H1 (cell line): ENCODE data around the gene CHCHD1. TPM values are rescaled to one million over a fixed set of nuclear protein-coding genes. Genes with fewer than 3 reads are reported as not detected.
A peak's percentile ranks its signal among the peaks of the same experiment; 100 is the strongest.

Experiments used
- CBX5 ChIP-seq: fragments of 300-800, 300-1000 bp; sonication (generic); IDR thresholded peaks from 2 replicates; pipeline ENCODE4 v1.7.1; 2016; ENCODE audit warnings: antibody characterized with exemption, low read length, low read depth
- HDAC2 ChIP-seq, 2 experiments: fragments of 300-600 bp in 1 of 2; sonication (generic) in 1 of 2; IDR thresholded peaks; 2 replicates each; pipeline ENCODE4 v1.6.1; 2011 to 2012; ENCODE audit warnings: low read depth in 2 of 2, low read length in 2 of 2, mild to moderate bottlenecking in 2 of 2, moderate library complexity in 2 of 2, borderline replicate concordance in 1 of 2, inconsistent platforms in 1 of 2
- KDM4A ChIP-seq: IDR thresholded peaks from one replicate; pipeline ENCODE4 v1.7.1; 2012; ENCODE audit warnings: low read depth, mild to moderate bottlenecking, moderate library complexity, low read length, inconsistent platforms; ENCODE audit not compliant: severe bottlenecking
- RBBP5 ChIP-seq: IDR thresholded peaks from 2 replicates; pipeline ENCODE4 v1.7.1; 2012; ENCODE audit warnings: low read depth, mild to moderate bottlenecking, inconsistent platforms, low read length, moderate library complexity, borderline replicate concordance
- RNF2 ChIP-seq: fragments of 200-900, 300-1000 bp; sonication (generic); IDR thresholded peaks from 2 replicates; pipeline ENCODE4 v1.7.1; 2016; ENCODE audit warnings: borderline replicate concordance, low read depth, mild to moderate bottlenecking, antibody characterized with exemption, low read length; ENCODE audit not compliant: poor library complexity, severe bottlenecking; ENCODE audit errors: missing control alignments
- SAP30 ChIP-seq: fragments of 300-600 bp; sonication (generic); IDR thresholded peaks from 2 replicates; pipeline ENCODE4 v1.7.1; 2012; ENCODE audit warnings: low read length, moderate library complexity, mild to moderate bottlenecking, inconsistent platforms; ENCODE audit not compliant: insufficient read depth, insufficient replicate concordance
- TBP ChIP-seq: IDR thresholded peaks from 2 replicates; pipeline ENCODE4 v1.6.1; 2011; ENCODE audit warnings: low read depth, low read length, improper control_type of control experiment
- polyA plus RNA-seq, 7 experiments: library from polyadenylated mRNA; depleted of rRNA in 3 of 7; stranded (reverse) in 5 of 7; unstranded in 2 of 7; fragments of >200 nt in 5 of 7; fragments of 200-250 nt in 2 of 7; gene quantifications; 1 replicate in 5 of 7; 2 replicates in 1 of 7; 4 replicates in 1 of 7; pipeline versions ENCODE4 v1.2.1 to v1.2.3, GENCODE V29; 2011 to 2013; ENCODE audit warnings: missing spikeins in 2 of 7, mixed read lengths in 2 of 7
- total RNA-seq: library from RNA; stranded (reverse); fragmentation: NEBNext Ultra II Directional; extraction: Animal tissue kit (Norgen Biotek cat#: 25700); gene quantifications from 2 replicates; pipeline ENCODE4 v1.2.1, GENCODE V29; 2021

CHCHD1 gene
- total and polyA plus RNA-seq, 2 of the 8 experiments (the other 6 are each of a cell fraction or from before 2014, with no cell fraction given): 44.9 to 58.1 TPM

- TF ChIP-seq RBBP5 (no peak), KDM4A (peak; percentile 83), TBP (0 out of 2 replicates have a peak, but pooled peaks have one; percentile 48), RNF2 (no peak), CBX5 (no peak), SAP30 (no peak), HDAC2 (IDR thresholded peaks at IDR 0.05; ENCODE audit: borderline replicate concordance in 1 of 2, low read depth in 2 of 2, low read length in 2 of 2) (0 out of 4 replicates have a peak, but pooled peaks of 1 of the 2 experiments have one; percentile 6)
- TF ChIP-seq, all 59 proteins: peak for 4
Observed at GRCh38 chr10:73810735-73811465, 29.1 kb downstream of the CHCHD1 start (continued).
